CD4-positive, alpha-beta T cell (primary cell): ENCODE data around the gene DGLUCY. TPM values are rescaled to one million over a fixed set of nuclear protein-coding genes. Genes with fewer than 3 reads are reported as not detected.

Experiments
- ATAC-seq: fragments of 200-7000 bp; cut with Tn5 transposase; one replicate; pipeline ENCODE4 v1.10.0; 2022; ENCODE audit warnings: mild to moderate bottlenecking; ENCODE audit not compliant: poor library complexity
- CTCF ChIA-PET: fragments of 350-600 bp; sonication (Branson Sonifier 250); formaldehyde crosslinking; loops from one replicate; lab custom pipeline; 2021; ENCODE audit warnings: antibody characterized with exemption, inconsistent platforms; lab: Charles Lee
- POLR2A ChIA-PET: fragments of 350-600 bp; sonication (Branson Sonifier 250); formaldehyde crosslinking; loops from one replicate; lab custom pipeline; 2021; ENCODE audit warnings: antibody characterized with exemption, inconsistent platforms; lab: Charles Lee
- DNase-seq, 14 experiments: peaks; one replicate each; pipeline ENCODE4 v3.0.0-alpha.2; 2013 to 2020; ENCODE audit warnings: mixed read lengths in 2 of 14
- H3K27ac ChIP-seq, 2 donors: one replicate each; pipeline versions ENCODE4 v1.5.1 to v1.7.0; 2013; ENCODE audit warnings: low read length in 2 of 2, low read depth in 1 of 2, mild to moderate bottlenecking in 1 of 2
- H3K27me3 ChIP-seq, 2 experiments: 1 replicate in 1 of 2; 2 replicates in 1 of 2; pipeline versions ENCODE4 v1.6.1 to v1.7.0; 2013; ENCODE audit warnings: low read length in 2 of 2, control low read depth in 1 of 2, mild to moderate bottlenecking in 1 of 2, moderate library complexity in 1 of 2; ENCODE audit not compliant: insufficient read depth in 2 of 2, control insufficient read depth in 1 of 2
- H3K36me3 ChIP-seq: one replicate; pipeline ENCODE4 v1.6.1; 2013; ENCODE audit warnings: low read length, control low read depth; ENCODE audit not compliant: insufficient read depth
- H3K4me1 ChIP-seq: one replicate; pipeline ENCODE4 v1.6.1; 2013; ENCODE audit warnings: low read length, control low read depth; ENCODE audit not compliant: insufficient read depth
- H3K4me3 ChIP-seq: one replicate; pipeline ENCODE4 v1.5.1; 2013; ENCODE audit warnings: mild to moderate bottlenecking, low read length, moderate library complexity
- H3K9me3 ChIP-seq, 2 experiments: 1 replicate in 1 of 2; 2 replicates in 1 of 2; pipeline versions ENCODE4 v1.6.1 to v1.7.0; 2013; ENCODE audit warnings: low read length in 2 of 2, mild to moderate bottlenecking in 2 of 2, control low read depth in 1 of 2, moderate library complexity in 1 of 2; ENCODE audit not compliant: control insufficient read depth in 1 of 2, insufficient read depth in 1 of 2
- H3K27ac Mint-ChIP-seq: one replicate; pipeline ENCODE4 v1.8.0; 2020; ENCODE audit warnings: mixed read lengths
- H3K27me3 Mint-ChIP-seq: one replicate; pipeline ENCODE4 v1.8.0; 2021; ENCODE audit warnings: mixed read lengths
- H3K36me3 Mint-ChIP-seq: one replicate; pipeline ENCODE4 v1.8.0; 2021; ENCODE audit warnings: low read depth, mixed read lengths
- H3K4me1 Mint-ChIP-seq: one replicate; pipeline ENCODE4 v1.8.0; 2021; ENCODE audit warnings: low read depth, mixed read lengths
- H3K4me3 Mint-ChIP-seq: one replicate; pipeline ENCODE4 v1.8.0; 2020; ENCODE audit warnings: mild to moderate bottlenecking, mixed read lengths
- H3K9me3 Mint-ChIP-seq: one replicate; pipeline ENCODE4 v1.8.0; 2020; ENCODE audit warnings: mixed read lengths
- CTCF ChIP-seq: fragments of 200-600 bp; IDR thresholded peaks from one replicate; pipeline ENCODE4 v1.8.0; 2022; ENCODE audit warnings: antibody characterized with exemption, mild to moderate bottlenecking
- intact Hi-C, 2 experiments: fragments of 100-400 bp; cut with DNase I in 1 of 2; cut with micrococcal nuclease in 1 of 2; formaldehyde crosslinking; loops; one replicate each; pipeline versions ENCODE4 v1.15.1 to v1.9.0; 2023 to 2025; cut with DNase I, micrococcal nuclease
- total RNA-seq, 174 experiments: library from RNA in 2 of 174; stranded (reverse) in 2 of 174; gene quantifications; one replicate each; pipeline ENCODE4 v1.2.3 and lab custom pipeline; 2021 to 2026

Gene DGLUCY
- total RNA-seq, 2 experiments from 2014 or later: 33.0 to 34.9 TPM

GRCh38 chr14:91253795-91254323 lies 140.0 kb downstream of the DGLUCY start:
- ChIA-PET CTCF (no interaction called here), POLR2A (interaction anchor here (1.5 to 11.0 kb wide), 2 partner anchors 11 kb away, joined by 4 to 178 read pairs; partner anchors contain the start of gene GPR68)
- no peak for ATAC-seq
- peaks cover 89% of the 10 kb centered on the region for H3K4me1 Mint-ChIP-seq
- Histone ChIP-seq H3K36me3 (no peaks in the 10 kb centered on the region), H3K4me1 (peaks cover 88% of the 10 kb centered on the region), H3K4me3 (peak overlapping the region; percentile 56), H3K27me3 (no peaks in the 10 kb centered on the region), H3K27ac (peak overlapping the region; percentile 63 to 67), H3K9me3 (no peaks in the 10 kb centered on the region)
- no peak for TF ChIP-seq CTCF
- peaks cover 5% of the 10 kb centered on the region for H3K36me3 Mint-ChIP-seq
- no peaks in the 10 kb centered on the region for H3K9me3 Mint-ChIP-seq
- H3K27ac Mint-ChIP-seq: peak overlapping the region; percentile 90
- intact Hi-C loops: loop anchor here in 1 of 2 experiments (1.0 kb wide), 1 partner anchor 8 kb away; no protein-coding TSS in a partner anchor
- peak overlapping the region; percentile 78 for H3K4me3 Mint-ChIP-seq
- no peaks in the 10 kb centered on the region for H3K27me3 Mint-ChIP-seq
- DNase-seq: peak in 3 of 14 experiments; percentile 29 to 46 (median 35)

GRCh38 chr14:91254461-91254860 lies 140.6 kb downstream of the DGLUCY start:
- Histone ChIP-seq H3K4me3 (peak overlapping the region; percentile 56), H3K27ac (peak overlapping the region in 1 of 2 donors; percentile 67), H3K4me1 (peaks cover 82% of the 10 kb centered on the region), H3K27me3 (no peaks in the 10 kb centered on the region), H3K36me3 (no peaks in the 10 kb centered on the region), H3K9me3 (no peaks in the 10 kb centered on the region)
- DNase-seq (peak in 4 of 14 experiments; percentile 48 to 80 (median 60)), ATAC-seq (peak; percentile 43)
- peaks cover 5% of the 10 kb centered on the region for H3K36me3 Mint-ChIP-seq
- H3K27ac Mint-ChIP-seq: peak overlapping the region; percentile 90
- peaks cover 85% of the 10 kb centered on the region for H3K4me1 Mint-ChIP-seq
- intact Hi-C loops: loop anchor here in 1 of 2 experiments (1.0 kb wide), 1 partner anchor 8 kb away; no protein-coding TSS in a partner anchor
- peak overlapping the region; percentile 78 for H3K4me3 Mint-ChIP-seq
- POLR2A ChIA-PET: interaction anchor here (1.5 to 11.0 kb wide), 2 partner anchors 10 to 12 kb away, joined by 4 to 178 read pairs; partner anchors contain the start of gene GPR68
- no peak for TF ChIP-seq CTCF
- CTCF ChIA-PET: no interaction called here
- no peaks in the 10 kb centered on the region for H3K27me3 Mint-ChIP-seq
- no peaks in the 10 kb centered on the region for H3K9me3 Mint-ChIP-seq

GRCh38 chr14:91255026-91255695 lies 141.3 kb downstream of the DGLUCY start:
- intact Hi-C loops: no loop called here
- ATAC-seq: no peak

More at GRCh38 chr14:91255026-91255695, 141.3 kb downstream of the DGLUCY start:
- Mint-ChIP-seq H3K4me1 (peaks cover 78% of the 10 kb centered on the region), H3K36me3 (peaks cover 3% of the 10 kb centered on the region), H3K4me3 (peak overlapping the region; percentile 78), H3K27ac (peak overlapping the region; percentile 90), H3K27me3 (no peaks in the 10 kb centered on the region), H3K9me3 (no peaks in the 10 kb centered on the region)
- no peak overlapping the region for H3K27ac ChIP-seq
- peaks cover 80% of the 10 kb centered on the region for H3K4me1 ChIP-seq
- no peaks in the 10 kb centered on the region for H3K36me3 ChIP-seq
- POLR2A ChIA-PET: interaction anchor here (0.6 to 11.0 kb wide), 6 partner anchors 9 to 80 kb away, joined by 3 to 178 read pairs (median 3); partner anchors contain the start of gene GPR68
- no peak overlapping the region for H3K4me3 ChIP-seq
- H3K9me3 ChIP-seq: no peaks in the 10 kb centered on the region
- H3K27me3 ChIP-seq: no peaks in the 10 kb centered on the region
- TF ChIP-seq CTCF: no peak
- CTCF ChIA-PET: interaction anchor here (1.3 kb wide), 1 partner anchor 78 kb away, joined by 5 read pairs; no protein-coding TSS in a partner anchor
- no peak for DNase-seq
